HG03521 (cell line): ENCODE measurements around the gene TRIM41.
"Not testable (repeated sequence)": the region's sequence is repeated elsewhere in the genome, so short reads cannot be mapped to it uniquely, and the experiment has no call there.

Experiments
- ATAC-seq: cut with Tn5 transposase; IDR thresholded peaks from one replicate; pipeline ENCODE4 v1.9.1; 2021; ENCODE audit warnings: mild to moderate bottlenecking, moderate library complexity; ENCODE audit not compliant: unreplicated experiment

TRIM41 gene

GRCh38 chr5:181246276-181247049 is 23.4 kb downstream of the TRIM41 start:
- peak; percentile 38 for ATAC-seq

GRCh38 chr5:181248277-181248676 is 25.2 kb downstream of the TRIM41 start:
- no peak for ATAC-seq

- ATAC-seq = no peak
Measured at GRCh38 chr5:181255276-181255675, 32.2 kb downstream of the TRIM41 start.

GRCh38 chr5:181255836-181256578 is 32.9 kb downstream of the TRIM41 start:
- ATAC-seq = no peak

GRCh38 chr5:181258576-181258975 is 35.5 kb downstream of the TRIM41 start:
- ATAC-seq = no peak

GRCh38 chr5:181259283-181259682 is 36.2 kb downstream of the TRIM41 start:
- no peak for ATAC-seq

GRCh38 chr5:181259974-181260719 is 37.1 kb downstream of the TRIM41 start:
- ATAC-seq = peak; percentile 1

- ATAC-seq = peak; percentile 83
Measured at GRCh38 chr5:181260720-181261319, 37.7 kb downstream of the TRIM41 start, which contains the start of gene TRIM52. TRIM52 (minus strand) TSS chr5:181261143; CDS start chr5:181260813, 330 bp downstream.

- ATAC-seq = peak; percentile 39
Measured at GRCh38 chr5:181261320-181262049, 38.4 kb downstream of the TRIM41 start.

GRCh38 chr5:181263633-181264032 is 40.6 kb downstream of the TRIM41 start:
- ATAC-seq = no peak

GRCh38 chr5:181265092-181265671 is 42.1 kb downstream of the TRIM41 start:
- no peak for ATAC-seq

GRCh38 chr5:181267291-181267904 is 44.3 kb downstream of the TRIM41 start:
- not testable (repeated sequence) for ATAC-seq

GRCh38 chr5:181267907-181268306 is 44.8 kb downstream of the TRIM41 start:
- not testable (repeated sequence) for ATAC-seq

GRCh38 chr5:181271081-181271480 is 48.0 kb downstream of the TRIM41 start:
- no peak for ATAC-seq

GRCh38 chr5:181273433-181273744 is 50.3 kb downstream of the TRIM41 start:
- not testable (repeated sequence) for ATAC-seq

GRCh38 chr5:181280251-181280762 is 57.2 kb downstream of the TRIM41 start:
- ATAC-seq = no peak

GRCh38 chr5:181281077-181281983 is 58.2 kb downstream of the TRIM41 start:
- ATAC-seq = no peak

- no peak for ATAC-seq
Measured at GRCh38 chr5:181281984-181282316, 58.9 kb downstream of the TRIM41 start.
